OCI-LY3 (cell line): Measurements from ENCODE around the gene STARD3NL.

Experiments
- EZH2phosphoT487 ChIP-seq: fragments of 200-600 bp; shearing (Covaris generic); IDR thresholded peaks from 2 replicates; pipeline ENCODE4 v1.6.1; 2018; ENCODE audit warnings: antibody characterized with exemption, mixed run types, low read depth
- TF ChIP-seq, protein P1 (sequence below): fragments of 200-600, 300-600 bp; sonication (generic); IDR thresholded peaks from 2 replicates; pipeline ENCODE4 v1.5.1; 2014; ENCODE audit warnings: antibody characterized with exemption, low read length, low read depth

DNA sequence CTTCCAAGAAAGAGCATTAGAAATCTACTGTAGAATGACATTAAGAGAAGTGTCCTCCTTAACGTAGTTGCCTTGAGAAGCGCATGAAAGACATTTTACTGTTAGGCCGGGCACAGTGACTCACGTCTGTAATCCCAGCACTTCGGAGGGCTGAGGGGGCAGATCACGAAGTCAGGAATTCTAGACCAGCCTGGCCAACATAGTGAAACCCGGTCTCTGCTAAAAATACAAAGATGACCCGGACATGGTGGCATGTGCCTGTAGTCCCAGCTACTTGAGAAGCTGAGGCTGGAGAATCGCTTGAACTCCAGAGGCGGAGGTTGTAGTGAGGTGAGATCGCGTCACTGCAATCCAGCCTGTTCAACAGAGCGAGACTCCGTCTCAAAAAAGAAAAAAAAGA lies 66.5 kb downstream of the STARD3NL start:
- TF ChIP-seq, protein P1, sequence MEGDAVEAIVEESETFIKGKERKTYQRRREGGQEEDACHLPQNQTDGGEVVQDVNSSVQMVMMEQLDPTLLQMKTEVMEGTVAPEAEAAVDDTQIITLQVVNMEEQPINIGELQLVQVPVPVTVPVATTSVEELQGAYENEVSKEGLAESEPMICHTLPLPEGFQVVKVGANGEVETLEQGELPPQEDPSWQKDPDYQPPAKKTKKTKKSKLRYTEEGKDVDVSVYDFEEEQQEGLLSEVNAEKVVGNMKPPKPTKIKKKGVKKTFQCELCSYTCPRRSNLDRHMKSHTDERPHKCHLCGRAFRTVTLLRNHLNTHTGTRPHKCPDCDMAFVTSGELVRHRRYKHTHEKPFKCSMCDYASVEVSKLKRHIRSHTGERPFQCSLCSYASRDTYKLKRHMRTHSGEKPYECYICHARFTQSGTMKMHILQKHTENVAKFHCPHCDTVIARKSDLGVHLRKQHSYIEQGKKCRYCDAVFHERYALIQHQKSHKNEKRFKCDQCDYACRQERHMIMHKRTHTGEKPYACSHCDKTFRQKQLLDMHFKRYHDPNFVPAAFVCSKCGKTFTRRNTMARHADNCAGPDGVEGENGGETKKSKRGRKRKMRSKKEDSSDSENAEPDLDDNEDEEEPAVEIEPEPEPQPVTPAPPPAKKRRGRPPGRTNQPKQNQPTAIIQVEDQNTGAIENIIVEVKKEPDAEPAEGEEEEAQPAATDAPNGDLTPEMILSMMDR: no peak
- TF ChIP-seq EZH2phosphoT487: no peak
